NCI-H1930 (cell line): ENCODE data around the gene MAPKAPK3.

ENCODE experiments used
- DNase-seq, 2 experiments: peaks; one replicate each; lab custom pipeline; 2025; lab: John Stamatoyannopoulos, UW

Gene MAPKAPK3

DNA sequence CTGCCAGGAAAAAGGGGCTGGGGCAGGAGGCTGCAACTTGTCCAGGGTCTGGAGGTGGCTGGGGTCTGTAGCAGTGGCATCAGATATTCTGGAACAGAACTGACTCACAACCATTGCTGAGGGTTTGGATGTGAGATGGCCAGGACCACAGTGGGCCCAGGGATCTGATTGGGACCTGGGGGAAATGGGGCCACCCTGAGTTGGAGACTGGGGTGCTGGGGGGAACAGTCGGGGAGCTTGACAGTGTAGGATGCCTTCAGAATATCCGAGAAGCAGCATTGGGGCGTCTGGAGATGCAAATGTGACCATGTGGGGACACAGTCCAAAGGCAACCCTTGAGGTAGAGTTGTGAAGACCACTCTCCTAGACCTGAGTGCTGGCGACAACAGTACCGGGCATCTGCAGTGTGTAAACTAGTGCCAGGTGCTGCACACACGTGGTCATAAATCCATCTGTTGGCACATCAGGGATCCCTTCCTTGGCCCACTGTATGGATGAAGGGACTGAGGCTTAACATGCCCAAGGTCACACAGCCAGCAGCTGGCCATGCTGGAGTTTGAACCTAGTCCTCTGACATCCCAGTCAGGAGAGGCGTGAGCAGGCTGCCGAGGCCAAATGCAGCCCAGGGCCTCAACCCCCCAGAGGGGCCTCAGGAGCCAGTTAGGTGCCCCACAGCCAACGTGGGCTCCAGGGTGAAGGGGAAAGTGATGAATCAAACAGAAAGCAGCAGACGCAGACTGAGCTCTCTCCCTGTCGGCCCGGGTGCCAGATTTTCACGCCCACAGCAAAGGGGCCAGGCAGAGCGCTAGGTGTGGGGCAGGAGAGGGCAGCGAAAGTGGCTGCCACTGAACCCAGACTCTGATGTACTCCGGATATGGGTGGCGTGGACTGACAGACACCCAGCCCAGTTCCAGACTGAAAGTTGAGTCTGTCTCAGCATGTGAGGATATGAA lies 28.9 kb upstream of the MAPKAPK3 start:
- DNase-seq = no peak

GRCh38 chr3:50588759-50589433 lies 28.1 kb upstream of the MAPKAPK3 start:
- DNase-seq = no peak

DNA sequence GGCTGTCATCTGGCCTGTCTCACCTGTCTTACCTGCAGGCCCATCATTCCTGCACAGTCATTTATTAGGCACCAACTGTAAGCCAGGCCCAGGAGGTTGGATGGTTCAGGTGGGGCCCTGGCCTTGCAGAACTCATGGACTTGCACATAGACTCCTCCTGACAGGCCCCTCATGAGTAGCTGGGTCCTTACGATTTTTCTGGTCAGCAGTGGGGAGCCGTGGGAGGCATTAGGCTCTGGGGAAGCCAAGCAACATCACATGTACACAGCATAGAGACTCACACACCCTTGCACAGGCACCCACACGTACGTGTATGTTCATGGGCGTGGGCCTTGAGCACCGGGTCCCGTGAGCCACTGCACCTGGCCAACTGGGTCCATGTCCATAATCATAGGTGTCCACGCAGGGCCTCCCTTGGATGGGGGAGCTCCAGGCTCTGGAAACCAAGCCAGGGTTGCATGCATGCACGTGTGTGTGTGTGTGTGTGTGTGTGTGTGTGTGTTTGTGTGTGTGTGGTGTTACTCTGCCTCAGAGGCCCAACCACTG lies 25.7 kb upstream of the MAPKAPK3 start:
- DNase-seq = no peak

GRCh38 chr3:50592568-50592967 lies 24.4 kb upstream of the MAPKAPK3 start:
- no peak for DNase-seq

GRCh38 chr3:50594253-50594785 lies 22.6 kb upstream of the MAPKAPK3 start:
- DNase-seq = no peak

DNA sequence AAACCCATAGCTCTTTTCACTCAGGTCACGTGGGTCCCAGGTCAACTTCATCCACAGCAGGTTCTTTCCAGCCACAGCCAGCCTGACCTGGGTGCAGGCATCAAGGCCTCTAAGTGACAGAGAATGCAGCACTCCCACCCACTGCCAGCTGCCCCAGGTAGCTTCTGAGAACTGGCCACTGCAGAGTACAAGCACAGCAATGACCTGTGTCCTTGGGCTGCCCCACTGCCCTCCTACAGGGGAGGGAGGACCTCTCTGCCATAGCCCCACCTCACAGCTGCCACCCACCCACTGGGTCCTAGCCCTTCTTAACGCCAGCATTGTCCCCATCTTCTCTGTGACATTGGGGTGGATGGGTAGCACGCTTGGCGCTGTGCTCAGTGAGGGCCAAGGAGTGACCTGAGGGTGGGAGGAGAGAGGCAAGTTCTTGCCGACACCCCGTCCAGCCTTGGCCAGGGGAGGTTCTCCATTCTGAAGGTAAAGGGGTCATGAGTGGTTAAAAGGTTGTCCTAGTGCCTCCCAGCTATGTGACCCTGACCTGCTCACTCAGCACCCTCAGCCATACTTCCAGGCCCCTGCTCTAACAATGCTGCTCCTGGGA lies 17.7 kb upstream of the MAPKAPK3 start:
- no peak for DNase-seq

DNA sequence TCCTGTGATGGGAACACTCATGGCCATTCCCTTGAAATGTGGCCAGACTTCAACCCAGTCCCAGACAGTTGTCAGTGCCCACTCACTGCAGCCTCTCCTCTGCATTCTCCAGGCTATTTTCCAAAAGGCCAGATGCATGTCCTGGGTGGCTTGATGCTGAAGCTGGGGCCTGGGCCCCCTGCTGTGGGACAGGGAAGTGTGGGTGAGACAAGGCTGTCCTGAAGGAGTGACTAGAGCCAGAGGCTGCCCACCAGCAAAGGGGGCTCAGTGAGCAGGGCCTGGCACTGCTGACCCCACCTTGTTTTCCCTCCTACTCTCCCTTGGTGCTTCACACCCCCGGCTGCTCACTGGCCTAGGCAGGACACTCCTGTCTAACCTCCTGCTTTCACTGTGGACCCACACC lies 17.2 kb upstream of the MAPKAPK3 start:
- DNase-seq = no peak

GRCh38 chr3:50600141-50600753 lies 16.7 kb upstream of the MAPKAPK3 start:
- DNase-seq = no peak

DNA sequence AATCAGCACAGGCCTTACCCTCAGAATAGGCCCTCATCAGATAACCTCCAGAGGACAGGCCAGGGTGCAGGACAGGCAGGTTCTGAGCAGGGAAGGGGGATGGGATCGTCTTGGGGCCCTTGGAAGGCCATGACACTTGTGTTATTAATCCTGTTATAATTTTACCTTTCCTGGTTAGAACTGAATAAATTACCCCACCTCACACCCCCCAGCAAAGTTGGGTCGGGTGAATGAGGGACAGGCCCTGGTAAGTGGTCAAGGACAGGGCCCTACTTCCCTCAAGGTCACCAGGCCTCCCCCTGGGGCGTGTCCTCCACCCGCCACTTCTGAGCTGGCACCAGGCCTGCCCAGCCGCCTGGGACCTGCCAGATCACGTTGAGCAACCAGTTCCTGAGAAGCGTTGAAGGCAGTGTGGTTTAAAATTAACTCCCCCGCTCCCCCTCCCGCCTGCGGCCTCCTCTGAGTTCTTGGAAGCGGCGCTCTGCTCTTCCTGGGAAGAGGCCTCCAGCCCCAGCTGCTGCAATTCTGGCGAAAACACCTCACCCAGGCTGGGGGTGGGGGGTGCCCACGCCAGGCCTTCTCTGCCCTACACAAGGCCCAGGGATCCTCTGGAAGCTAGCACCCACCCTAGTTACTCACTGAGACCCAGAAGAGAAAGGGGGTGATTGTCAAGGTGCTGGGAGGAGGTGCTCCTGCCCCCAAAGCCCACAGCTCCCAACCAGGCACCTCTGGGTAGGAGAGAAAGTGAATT lies 15.9 kb upstream of the MAPKAPK3 start:
- no peak for DNase-seq

DNA sequence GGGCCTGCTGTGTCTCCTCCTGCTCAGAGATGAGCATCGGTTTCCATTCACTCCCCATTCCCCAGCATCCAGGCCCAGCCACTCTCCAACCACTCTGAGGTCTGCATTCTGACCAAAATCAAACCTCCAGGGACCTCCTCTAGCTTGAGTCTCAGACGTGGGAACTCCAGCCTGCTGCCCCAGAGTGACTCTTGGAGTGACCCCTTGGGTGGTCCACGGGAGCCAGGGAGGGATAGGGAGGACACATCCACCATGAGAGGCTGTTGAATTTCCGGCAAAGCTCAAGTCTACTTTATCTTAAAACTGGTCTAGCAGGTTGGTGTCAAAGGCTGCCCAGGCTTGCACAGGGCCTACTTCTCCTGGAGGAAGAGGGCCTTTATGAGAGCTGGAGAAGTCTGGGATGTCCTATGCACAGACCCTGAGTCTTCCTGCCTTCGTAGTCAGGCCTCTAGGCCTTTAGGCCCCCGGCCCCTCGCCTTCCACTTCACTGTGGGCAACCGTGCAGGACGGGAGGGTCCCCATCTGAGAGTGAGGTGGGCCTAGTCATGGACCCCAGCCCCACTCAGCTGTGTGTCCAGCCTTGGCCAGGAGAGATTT lies 14.3 kb upstream of the MAPKAPK3 start:
- no peak for DNase-seq

- no peak for DNase-seq
Observed at GRCh38 chr3:50603261-50604109, 13.5 kb upstream of the MAPKAPK3 start.

DNA sequence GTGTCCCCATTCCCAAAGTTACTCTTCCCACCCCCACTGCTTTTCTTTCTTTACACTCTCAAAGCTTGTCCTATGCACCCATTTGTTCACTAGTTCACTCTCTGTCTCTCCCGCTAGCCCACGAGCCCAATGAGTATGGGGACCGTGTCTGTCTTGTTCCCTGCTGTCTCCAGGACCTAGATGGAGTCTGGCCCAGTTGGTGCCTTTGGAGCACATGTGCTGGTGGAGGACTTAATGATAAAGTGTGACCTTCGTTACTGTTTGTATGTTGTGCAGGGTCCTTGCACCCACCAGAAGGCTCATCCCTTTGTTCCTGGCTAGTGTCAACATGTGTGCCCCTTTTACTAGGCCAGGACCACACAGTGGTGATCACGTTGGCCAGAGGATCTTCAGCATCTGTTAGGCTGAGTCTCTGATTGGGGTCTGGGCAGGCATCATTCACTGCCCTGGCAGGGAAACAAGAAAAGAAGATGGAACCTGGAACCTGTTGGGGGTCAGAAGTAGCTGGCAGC lies 12.8 kb upstream of the MAPKAPK3 start:
- no peak for DNase-seq

GRCh38 chr3:50604628-50605588 lies 12.0 kb upstream of the MAPKAPK3 start:
- no peak for DNase-seq

DNA sequence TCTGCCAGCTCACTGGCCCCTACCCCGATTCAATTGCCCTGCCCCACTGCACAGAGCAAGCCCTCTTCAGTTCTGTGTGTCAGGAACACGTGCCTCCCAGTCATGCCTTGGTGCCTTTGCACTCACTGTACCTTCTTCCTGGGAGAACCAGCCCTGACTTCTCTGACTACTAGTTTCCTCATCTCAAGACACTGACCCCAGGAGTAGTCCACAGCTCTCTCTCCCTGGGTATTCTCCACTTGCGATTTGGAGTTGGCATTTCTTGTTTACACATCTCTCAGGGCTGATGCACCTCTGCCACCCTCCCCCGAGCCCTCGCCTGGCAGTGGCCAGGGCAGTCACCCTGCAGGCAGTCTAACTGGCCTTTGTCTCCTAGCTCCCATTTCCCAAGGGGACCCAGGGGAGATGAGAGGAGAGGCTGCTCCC lies 11.0 kb upstream of the MAPKAPK3 start:
- DNase-seq = no peak

DNA sequence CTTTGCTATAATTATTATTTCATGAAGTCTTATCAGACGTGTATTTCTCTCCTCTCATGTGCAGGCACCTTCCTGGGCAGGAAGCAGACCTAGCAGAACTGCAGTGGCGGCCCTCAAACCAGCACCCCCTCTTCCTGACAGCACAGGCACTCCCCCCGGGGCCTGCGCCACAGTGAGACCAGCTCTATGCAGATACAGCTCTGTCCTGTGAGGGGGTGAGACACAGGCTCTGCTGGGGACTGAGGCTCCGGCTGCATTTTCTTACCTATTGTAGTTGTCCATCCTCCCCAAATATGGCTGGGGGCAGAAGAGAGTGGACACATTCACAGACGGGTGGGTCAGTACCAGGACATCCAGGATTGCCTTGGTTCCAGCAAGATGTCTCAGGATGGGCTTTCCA lies 10.4 kb upstream of the MAPKAPK3 start:
- no peak for DNase-seq

GRCh38 chr3:50607271-50608091 lies 9.5 kb upstream of the MAPKAPK3 start:
- no peak for DNase-seq

- no peak for DNase-seq
Observed at GRCh38 chr3:50608278-50608677, 8.7 kb upstream of the MAPKAPK3 start.
